K562 (cell line): Measurements from ENCODE around the gene LLPH. TPM values are rescaled to one million over a fixed set of nuclear protein-coding genes. Genes with fewer than 3 reads are reported as not detected.

Source experiments
- ATAC-seq: fragments of 200-7000 bp; cut with Tn5 transposase; 3 replicates; pipeline ENCODE4 v1.9.1; 2020; ENCODE audit warnings: moderate library complexity
- BruUV-seq: library from RNA; stranded (reverse); fragments of 400-500 nt; replicated peaks from 2 replicates; lab custom pipeline; 2021; lab: Mats Ljungman, UMichigan
- CTCF ChIA-PET: fragments of 300-600 bp; formaldehyde crosslinking; extraction: SDS; loops from one replicate; lab custom pipeline; 2021; ENCODE audit warnings: low intra/inter-chr PET ratio; lab: Yijun Ruan, JAX
- POLR2A ChIA-PET: fragments of 300-600, 350-650 bp; sonication (Branson Sonifier 250); formaldehyde crosslinking; extraction: SDS; loops from one replicate; lab custom pipeline; 2021; ENCODE audit warnings: antibody characterized with exemption, inconsistent platforms; lab: Yijun Ruan, JAX
- DNase-seq, 4 experiments: peaks; one replicate each; pipeline versions ENCODE4 v3.0.0 to v3.0.0-alpha.2; 2011 to 2018; ENCODE audit warnings: low spot score in 3 of 4, mixed read lengths in 3 of 4; ENCODE audit errors: extremely low read depth in 1 of 4
- FAIRE-seq: peaks from 2 replicates; lab custom pipeline; 2011; peaks lifted over from hg19 to GRCh38; lab: Jason Lieb, UNC
- H2AFZ ChIP-seq: 2 replicates; pipeline ENCODE4 v1.6.0; 2011; ENCODE audit warnings: low read depth, low read length, control low read depth, inconsistent platforms
- H3K27ac ChIP-seq: fragments of 200-600 bp; 3 replicates; pipeline ENCODE4 v1.8.0; 2011; ENCODE audit warnings: low read depth, mild to moderate bottlenecking, control low read depth, inconsistent platforms, low read length, moderate library complexity, mixed read lengths; ENCODE audit errors: extremely low read depth
- H3K27me3 ChIP-seq, 2 experiments: fragments of 300-600 bp in 1 of 2; 2 replicates in 1 of 2; 3 replicates in 1 of 2; pipeline versions ENCODE4 v1.6.0 to v1.8.0; 2011; ENCODE audit warnings: inconsistent platforms in 2 of 2, low read length in 2 of 2, mild to moderate bottlenecking in 1 of 2, mixed read lengths in 1 of 2, moderate library complexity in 1 of 2; ENCODE audit not compliant: control insufficient read depth in 2 of 2, insufficient read depth in 2 of 2
- H3K36me3 ChIP-seq: fragments of 300-600 bp; 3 replicates; pipeline ENCODE4 v1.8.0; 2011; ENCODE audit warnings: mild to moderate bottlenecking, low read length, inconsistent platforms; ENCODE audit not compliant: control insufficient read depth, insufficient read depth
- H3K4me1 ChIP-seq, 2 experiments: fragments of 200-600 bp in 1 of 2; replicated peaks in 1 of 2; 2 replicates in 1 of 2; 3 replicates in 1 of 2; pipeline versions ENCODE4 v1.5.1 to v1.8.0; 2011; ENCODE audit warnings: inconsistent platforms in 2 of 2, low read length in 2 of 2, mild to moderate bottlenecking in 1 of 2, mixed read lengths in 1 of 2, moderate library complexity in 1 of 2; ENCODE audit not compliant: control insufficient read depth in 2 of 2, insufficient read depth in 2 of 2
- H3K4me2 ChIP-seq: 2 replicates; pipeline ENCODE4 v1.6.1; 2011; ENCODE audit warnings: low read length, control low read depth, inconsistent platforms, mixed read lengths; ENCODE audit not compliant: insufficient read depth
- H3K4me3 ChIP-seq: fragments of 200-600 bp; sonication (generic), shearing (Covaris generic); 2 replicates; pipeline ENCODE4 v1.5.1; 2016; ENCODE audit warnings: control low read depth, inconsistent platforms
- H3K79me2 ChIP-seq: fragments of 200-600 bp; 3 replicates; pipeline ENCODE4 v1.8.0; 2011; ENCODE audit warnings: low read length, inconsistent platforms; ENCODE audit not compliant: control insufficient read depth, insufficient read depth
- H3K9ac ChIP-seq, 2 experiments: 2 replicates each; pipeline versions ENCODE4 v1.6.0 to v1.6.1; 2011; ENCODE audit warnings: low read depth in 2 of 2, low read length in 2 of 2, control low read depth in 1 of 2, inconsistent platforms in 1 of 2, mild to moderate bottlenecking in 1 of 2, mixed read lengths in 1 of 2; ENCODE audit not compliant: insufficient read depth in 1 of 2
- H3K9me1 ChIP-seq: one replicate; pipeline ENCODE4 v1.6.0; 2011; ENCODE audit warnings: inconsistent platforms, mild to moderate bottlenecking, low read length, moderate library complexity; ENCODE audit not compliant: control insufficient read depth, insufficient read depth
- H3K9me3 ChIP-seq: replicated peaks from 2 replicates; pipeline ENCODE4 v1.5.1; 2011; ENCODE audit warnings: low read depth, low read length, inconsistent platforms; ENCODE audit not compliant: control insufficient read depth, insufficient read depth
- H4K20me1 ChIP-seq: replicated peaks from 2 replicates; pipeline ENCODE4 v1.6.1; 2011; ENCODE audit warnings: low read length, inconsistent platforms, mixed read lengths; ENCODE audit not compliant: control insufficient read depth, insufficient read depth
- CCAR2 ChIP-seq: fragments of 200-400 bp; formaldehyde crosslinking; IDR thresholded peaks from 2 replicates; pipeline ENCODE4 v1.6.1; 2017; ENCODE audit warnings: mild to moderate bottlenecking, low read depth, low read length
- CHD4 ChIP-seq: fragments of 200-600 bp; sonication (generic); IDR thresholded peaks from 3 replicates; pipeline ENCODE4 v1.6.1; 2012; ENCODE audit warnings: low read depth, mild to moderate bottlenecking, mixed read lengths, low read length, inconsistent platforms; ENCODE audit not compliant: insufficient read depth, insufficient replicate concordance, poor library complexity, severe bottlenecking
- ETV6 ChIP-seq, 3 experiments: fragments of 150-350 bp in 1 of 3; sonication (generic) in 1 of 3; formaldehyde crosslinking in 1 of 3; IDR thresholded peaks; 2 replicates each; pipeline versions ENCODE4 v1.6.1 to v1.8.0; 2014 to 2022; ENCODE audit warnings: borderline replicate concordance in 2 of 3, low read depth in 2 of 3, antibody characterized with exemption in 1 of 3, low read length in 1 of 3, mild to moderate bottlenecking in 1 of 3, missing genetic modification reagents in 1 of 3
- SIN3B ChIP-seq: fragments of 450-650 bp; IDR thresholded peaks from 2 replicates; pipeline ENCODE4 v1.6.1; 2017; ENCODE audit warnings: low read depth, mild to moderate bottlenecking, moderate library complexity
- SIRT6 ChIP-seq: IDR thresholded peaks from one replicate; pipeline ENCODE4 v1.6.1; 2012; ENCODE audit warnings: low read depth, mild to moderate bottlenecking, control low read depth, inconsistent platforms, low read length, moderate library complexity
- SRSF1 ChIP-seq: fragments of 200-400 bp; formaldehyde crosslinking; IDR thresholded peaks from 2 replicates; pipeline ENCODE4 v1.6.1; 2017; ENCODE audit warnings: mild to moderate bottlenecking, low read depth, low read length, moderate library complexity
- TAF9B ChIP-seq: fragments of 450-650 bp; IDR thresholded peaks from 2 replicates; pipeline ENCODE4 v1.6.1; 2018; ENCODE audit warnings: mild to moderate bottlenecking; ENCODE audit not compliant: partially characterized antibody
- XRCC5 ChIP-seq: fragments of 200-400 bp; formaldehyde crosslinking; IDR thresholded peaks from 2 replicates; pipeline ENCODE4 v1.6.1; 2017; ENCODE audit warnings: low read depth, mild to moderate bottlenecking, low read length
- ZBTB8A ChIP-seq: fragments of 450-650 bp; IDR thresholded peaks from 2 replicates; pipeline ENCODE4 v1.6.1; 2018; ENCODE audit warnings: mild to moderate bottlenecking, moderate library complexity; ENCODE audit not compliant: partially characterized antibody
- ZNF133 ChIP-seq: fragments of 250-450 bp; sonication (Bioruptor Pico); IDR thresholded peaks from 2 replicates; pipeline ENCODE4 v1.4.0; 2020; ENCODE audit warnings: mild to moderate bottlenecking
- WGBS: fragments of 100-300 bp; shearing (Covaris generic); methylation state at CpG from one replicate; pipeline ENCODE4 v1.1.6; 2016; ENCODE audit warnings: low coverage, mixed read lengths; ENCODE audit not compliant: insufficient coverage; ENCODE audit errors: missing lambda C conversion rate; 5-methylcytosine and 5-hydroxymethylcytosine counted together
- in situ Hi-C: fragments of 300-500 bp; cut with MboI; formaldehyde crosslinking; loops from 4 replicates; pipeline ENCODE4 v1.15.0; 2018; ENCODE audit warnings: inconsistent platforms, mixed read lengths
- intact Hi-C: fragments of 100-400 bp; cut with micrococcal nuclease; formaldehyde crosslinking; loops from 2 replicates; pipeline ENCODE4 v1.14.2; 2022
- polyA plus RNA-seq, 8 experiments: library from polyadenylated mRNA; depleted of rRNA in 4 of 8; stranded (reverse) in 5 of 8; unstranded in 3 of 8; fragments of >200 nt; fragmentation: Nextera tagmentation in 2 of 8; fragmentation: Illumina TruSeq in 1 of 8; extraction: Ambion mirVana in 2 of 8; extraction: Trizol in 1 of 8; gene quantifications; 2 replicates each; pipeline versions ENCODE4 v1.2.1 to v1.2.3, GENCODE V29; 2011 to 2014; ENCODE audit warnings: inconsistent platforms in 1 of 8, missing spikeins in 1 of 8
- total RNA-seq, 7 experiments: library from RNA; depleted of rRNA in 6 of 7; stranded (reverse); fragments of >200 nt in 6 of 7; fragmentation: Illumina TruSeq in 2 of 7; extraction: Trizol in 2 of 7; gene quantifications; 2 replicates each; pipeline versions ENCODE4 v1.2.1 to v1.2.3, GENCODE V29; 2011 to 2021; ENCODE audit warnings: low replicate concordance in 1 of 7
- TF ChIP-seq, protein P1 (sequence below): sonication (generic); formaldehyde crosslinking; IDR thresholded peaks from 2 replicates; pipeline ENCODE4 v1.8.0; 2022; ENCODE audit warnings: mild to moderate bottlenecking, missing genetic modification reagents
- TF ChIP-seq, protein P2 (sequence below): sonication (generic); formaldehyde crosslinking; IDR thresholded peaks from 2 replicates; pipeline ENCODE4 v1.8.0; 2022; ENCODE audit warnings: missing genetic modification reagents, mild to moderate bottlenecking, borderline replicate concordance

The LLPH gene
- total and polyA plus RNA-seq, 9 of the 15 experiments (the other 6 are each of a cell fraction or from before 2014, with no cell fraction given): 19.1 to 87.3 (median 59.6) TPM

DNA sequence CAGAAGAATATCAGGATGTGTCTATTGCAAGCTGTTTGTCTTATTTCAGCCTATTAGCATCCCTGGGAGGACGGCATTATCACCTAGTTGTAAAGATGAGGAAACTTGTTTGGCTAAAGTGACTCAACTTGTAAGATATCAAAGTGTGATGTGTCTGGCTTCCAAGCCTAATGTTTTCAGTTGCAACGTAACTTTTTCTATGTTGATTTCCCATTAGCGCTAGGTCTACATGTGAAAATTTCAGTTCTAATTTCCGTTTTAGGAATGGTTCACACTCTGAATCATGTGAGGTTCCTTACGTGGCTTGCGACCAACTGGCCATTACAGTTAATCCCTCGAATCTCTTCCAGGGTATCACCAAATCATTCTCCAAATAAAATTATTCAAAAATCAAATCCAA lies 58.0 kb downstream of the LLPH start:
- Histone ChIP-seq H3K9me1 (no peaks in the 10 kb centered on the region), H3K4me3 (no peak overlapping the region), H3K27ac (no peak overlapping the region), H3K9ac (no peak overlapping the region), H3K4me2 (no peak overlapping the region), H3K4me1 (no peaks in the 10 kb centered on the region), H3K27me3 (peaks cover 2 to 4% of the 10 kb centered on the region in 2 experiments; a peak in 1 of 5 replicates), H2AFZ (no peak overlapping the region), H3K36me3 (no peaks in the 10 kb centered on the region), H3K79me2 (no peaks in the 10 kb centered on the region), H3K9me3 (no peaks in the 10 kb centered on the region), H4K20me1 (no peaks in the 10 kb centered on the region)
- intact Hi-C loops: no loop called here
- DNase-seq (no peak), FAIRE-seq (no peak), ATAC-seq (no peak)
- BruUV-seq: no TSS peak
- POLR2A ChIA-PET: interaction anchor here (0.6 kb wide), 1 partner anchor 10 kb away, joined by 3 read pairs; no protein-coding TSS in a partner anchor
- TF ChIP-seq ETV6 (IDR thresholded peaks at IDR 0.05; ENCODE audit: borderline replicate concordance in 1 of 2, low read depth in 2 of 2, low read length in 1 of 2): no peak
- TF ChIP-seq ETV6 (CRISPR knock-in tag; IDR thresholded peaks at IDR 0.05; ENCODE audit: borderline replicate concordance): no peak
- TF ChIP-seq, protein P1, sequence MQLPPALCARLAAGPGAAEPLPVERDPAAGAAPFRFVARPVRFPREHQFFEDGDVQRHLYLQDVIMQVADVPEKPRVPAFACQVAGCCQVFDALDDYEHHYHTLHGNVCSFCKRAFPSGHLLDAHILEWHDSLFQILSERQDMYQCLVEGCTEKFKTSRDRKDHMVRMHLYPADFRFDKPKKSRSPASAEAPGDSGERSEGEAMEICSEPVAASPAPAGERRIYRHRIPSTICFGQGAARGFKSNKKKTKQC (CRISPR knock-in tag): no peak
- WGBS: 5% methylated on average over 7 of the region's 7 CpGs
- in situ Hi-C loops: no loop called here
- CTCF ChIA-PET: no interaction called here

DNA sequence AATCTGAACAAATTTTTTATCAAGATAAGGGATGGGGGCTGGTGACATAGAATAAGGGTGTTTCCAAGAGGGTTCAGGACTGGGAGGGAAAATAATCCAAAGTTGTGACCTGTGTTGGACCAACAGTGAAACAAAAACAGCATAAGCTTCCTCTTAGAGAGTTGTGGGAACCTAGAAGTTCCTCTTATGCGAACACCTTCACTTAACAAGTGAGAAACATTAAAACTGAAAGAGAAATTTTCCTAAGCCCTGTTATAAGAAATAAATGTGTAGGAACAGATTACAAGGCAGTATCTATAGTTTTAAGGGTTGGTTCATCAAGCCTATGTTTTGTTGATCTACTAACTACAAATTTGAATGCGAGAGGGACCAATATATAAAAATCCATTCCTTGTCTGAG lies 58.4 kb downstream of the LLPH start:
- H3K36me3 ChIP-seq: no peaks in the 10 kb centered on the region
- ATAC-seq (no peak), FAIRE-seq (no peak)
- ChIA-PET POLR2A (interaction anchor here (0.6 kb wide), 1 partner anchor 10 kb away, joined by 3 read pairs; no protein-coding TSS in a partner anchor), CTCF (interaction anchor here (0.6 kb wide), 1 partner anchor 15 kb away, joined by 3 read pairs; no protein-coding TSS in a partner anchor)
- no peaks in the 10 kb centered on the region for H3K4me1 ChIP-seq
- no peaks in the 10 kb centered on the region for H3K79me2 ChIP-seq
- BruUV-seq: no TSS peak
- no peak overlapping the region for H3K4me2 ChIP-seq
- 7% methylated on average over 2 of the region's 2 CpGs for WGBS
- no peaks in the 10 kb centered on the region for H4K20me1 ChIP-seq
- no peak overlapping the region for H3K9ac ChIP-seq
- intact Hi-C loops: no loop called here
- no peaks in the 10 kb centered on the region for H3K9me1 ChIP-seq
- no peaks in the 10 kb centered on the region for H3K9me3 ChIP-seq
- no peak for TF ChIP-seq SRSF1
- no peak for TF ChIP-seq SIN3B
- no peak for TF ChIP-seq CHD4
- TF ChIP-seq XRCC5: no peak
- TF ChIP-seq SIRT6: no peak
- TF ChIP-seq CCAR2: no peak
- TF ChIP-seq, protein P2, sequence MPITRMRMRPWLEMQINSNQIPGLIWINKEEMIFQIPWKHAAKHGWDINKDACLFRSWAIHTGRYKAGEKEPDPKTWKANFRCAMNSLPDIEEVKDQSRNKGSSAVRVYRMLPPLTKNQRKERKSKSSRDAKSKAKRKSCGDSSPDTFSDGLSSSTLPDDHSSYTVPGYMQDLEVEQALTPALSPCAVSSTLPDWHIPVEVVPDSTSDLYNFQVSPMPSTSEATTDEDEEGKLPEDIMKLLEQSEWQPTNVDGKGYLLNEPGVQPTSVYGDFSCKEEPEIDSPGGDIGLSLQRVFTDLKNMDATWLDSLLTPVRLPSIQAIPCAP: no peak
- no peak for TF ChIP-seq TAF9B
- TF ChIP-seq ZBTB8A: no peak
- no peak for TF ChIP-seq ZNF133 (CRISPR knock-in tag)
- TF ChIP-seq, all 486 proteins: peak for 0
- H2AFZ ChIP-seq: no peak overlapping the region
- H3K27ac ChIP-seq: no peak overlapping the region
- H3K4me3 ChIP-seq: no peak overlapping the region
- in situ Hi-C loops: no loop called here
- H3K27me3 ChIP-seq: 0 out of 5 replicates have a peak, but pooled peaks cover 2 to 4% of the 10 kb centered on the region in 2 experiments
- no peak for DNase-seq
